OCI-LY7 (cell line): Measurements from ENCODE around the gene PLEKHG4B. TPM values are rescaled to one million over a fixed set of nuclear protein-coding genes. Genes with fewer than 3 reads are reported as not detected.

Experiments used
- BruUV-seq: library from RNA; stranded (reverse); fragments of 400-500 nt; replicated peaks from 2 replicates; lab custom pipeline; 2021; lab: Mats Ljungman, UMichigan
- CTCF ChIA-PET: fragments of 300-600 bp; sonication (Branson Sonifier 250); formaldehyde crosslinking; loops from one replicate; lab custom pipeline; 2022; ENCODE audit warnings: antibody characterized with exemption; ENCODE audit not compliant: unreplicated experiment; lab: Charles Lee
- POLR2A ChIA-PET: fragments of 300-600 bp; sonication (Branson Sonifier 250); formaldehyde crosslinking; loops from one replicate; lab custom pipeline; 2022; ENCODE audit warnings: antibody characterized with exemption; lab: Charles Lee
- DNase-seq: peaks from one replicate; pipeline ENCODE4 v3.0.0-alpha.2; 2015; ENCODE audit warnings: low spot score
- H2AFZ ChIP-seq: fragments of 200-600 bp; sonication (generic), shearing (Covaris generic); 2 replicates; pipeline ENCODE4 v1.6.1; 2014; ENCODE audit warnings: mild to moderate bottlenecking, antibody characterized with exemption, low read length, moderate library complexity
- H3K27ac ChIP-seq: fragments of 200-600 bp; sonication (generic); 2 replicates; pipeline ENCODE4 v1.5.1; 2014; ENCODE audit warnings: mixed run types, low read depth, mild to moderate bottlenecking, moderate library complexity, low read length, inconsistent platforms; ENCODE audit not compliant: poor library complexity, severe bottlenecking
- H3K36me3 ChIP-seq: fragments of 200-600 bp; sonication (generic); 2 replicates; pipeline ENCODE4 v1.6.1; 2014; ENCODE audit warnings: mild to moderate bottlenecking, antibody characterized with exemption, low read length, moderate library complexity, mixed read lengths; ENCODE audit not compliant: insufficient read depth
- H3K4me1 ChIP-seq: fragments of 200-600 bp; sonication (generic); 2 replicates; pipeline ENCODE4 v1.5.1; 2014; ENCODE audit warnings: mild to moderate bottlenecking, low read length; ENCODE audit not compliant: insufficient read depth, poor library complexity, severe bottlenecking
- H3K4me2 ChIP-seq: fragments of 200-600 bp; sonication (generic); 2 replicates; pipeline ENCODE4 v1.6.1; 2014; ENCODE audit warnings: mild to moderate bottlenecking, low read length
- H3K4me3 ChIP-seq: fragments of 200-600 bp; sonication (generic); 2 replicates; pipeline ENCODE4 v1.5.1; 2014; ENCODE audit warnings: mild to moderate bottlenecking, low read depth, low read length; ENCODE audit not compliant: poor library complexity, severe bottlenecking
- H3K79me2 ChIP-seq: fragments of 200-600 bp; sonication (generic); 2 replicates; pipeline ENCODE4 v1.6.1; 2016; ENCODE audit warnings: low read depth, mild to moderate bottlenecking, low read length, moderate library complexity, mixed read lengths; ENCODE audit not compliant: insufficient read depth
- H3K9me2 ChIP-seq: fragments of 200-600 bp; sonication (generic); 2 replicates; pipeline ENCODE4 v1.6.1; 2016; ENCODE audit warnings: mild to moderate bottlenecking, low read length, mixed read lengths; ENCODE audit not compliant: insufficient read depth
- H3K9me3 ChIP-seq: fragments of 200-600 bp; sonication (generic); 2 replicates; pipeline ENCODE4 v1.6.1; 2014; ENCODE audit warnings: mild to moderate bottlenecking, mixed run types, low read length, mixed read lengths
- H4K20me1 ChIP-seq: fragments of 200-600 bp; sonication (generic); 2 replicates; pipeline ENCODE4 v1.6.1; 2014; ENCODE audit warnings: mild to moderate bottlenecking, antibody characterized with exemption, low read length, moderate library complexity, mixed read lengths; ENCODE audit not compliant: insufficient read depth
- CTCF ChIP-seq: fragments of 200-600 bp; sonication (generic); conservative IDR thresholded peaks from 2 replicates; pipeline ENCODE4 v1.5.1; 2014; ENCODE audit warnings: mild to moderate bottlenecking, antibody characterized with exemption, low read length, moderate library complexity, mixed read lengths
- EZH2phosphoT487 ChIP-seq: fragments of 200-600 bp; sonication (generic); IDR thresholded peaks from 2 replicates; pipeline ENCODE4 v1.6.1; 2018; ENCODE audit warnings: low read depth, borderline replicate concordance, mild to moderate bottlenecking, mixed run types, antibody characterized with exemption, low read length, moderate library complexity, mixed read lengths
- intact Hi-C: fragments of 100-400 bp; cut with micrococcal nuclease; formaldehyde crosslinking; loops from one replicate; pipeline ENCODE4 v1.10.0; 2022; ENCODE audit not compliant: unreplicated experiment
- total RNA-seq, 2 experiments: library from RNA; depleted of rRNA in 1 of 2; stranded (reverse); fragments of >200 nt in 1 of 2; shearing (Covaris generic) in 1 of 2; gene quantifications; 2 replicates each; pipeline ENCODE4 v1.2.3, GENCODE V29; 2014 to 2022

PLEKHG4B gene
- total RNA-seq, 2 experiments from 2014 or later = 0.30 to 0.41 TPM

- Histone ChIP-seq H4K20me1 (no peaks in the 10 kb centered on the region), H3K9me3 (no peaks in the 10 kb centered on the region), H3K4me3 (no peak overlapping the region), H3K27ac (no peak overlapping the region), H2AFZ (no peak overlapping the region), H3K4me2 (no peak overlapping the region), H3K4me1 (no peaks in the 10 kb centered on the region), H3K36me3 (no peaks in the 10 kb centered on the region), H3K9me2 (no peaks in the 10 kb centered on the region), H3K79me2 (no peaks in the 10 kb centered on the region)
- no peak for DNase-seq
- no TSS peak for BruUV-seq
- intact Hi-C loops = no loop called here
- ChIA-PET CTCF (no interaction called here), POLR2A (no interaction called here)
- TF ChIP-seq EZH2phosphoT487 = no peak
- TF ChIP-seq CTCF = no peak
These were observed 19.2 kb downstream of the PLEKHG4B start for GRCh38 chr5:111171-111570.

- Histone ChIP-seq H3K9me2 (no peaks in the 10 kb centered on the region), H2AFZ (no peak overlapping the region), H3K4me1 (no peaks in the 10 kb centered on the region), H3K27ac (no peak overlapping the region), H3K4me2 (no peak overlapping the region), H3K4me3 (no peak overlapping the region), H4K20me1 (no peaks in the 10 kb centered on the region), H3K79me2 (no peaks in the 10 kb centered on the region), H3K36me3 (no peaks in the 10 kb centered on the region), H3K9me3 (peaks cover 8% of the 10 kb centered on the region; the same call in 1 of the 2 replicates)
- TF ChIP-seq CTCF = no peak
- no TSS peak for BruUV-seq
- CTCF ChIA-PET = no interaction called here
- POLR2A ChIA-PET = no interaction called here
- intact Hi-C loops = no loop called here
- no peak for DNase-seq
These were observed 27.6 kb downstream of the PLEKHG4B start for GRCh38 chr5:119486-120097.

DNA sequence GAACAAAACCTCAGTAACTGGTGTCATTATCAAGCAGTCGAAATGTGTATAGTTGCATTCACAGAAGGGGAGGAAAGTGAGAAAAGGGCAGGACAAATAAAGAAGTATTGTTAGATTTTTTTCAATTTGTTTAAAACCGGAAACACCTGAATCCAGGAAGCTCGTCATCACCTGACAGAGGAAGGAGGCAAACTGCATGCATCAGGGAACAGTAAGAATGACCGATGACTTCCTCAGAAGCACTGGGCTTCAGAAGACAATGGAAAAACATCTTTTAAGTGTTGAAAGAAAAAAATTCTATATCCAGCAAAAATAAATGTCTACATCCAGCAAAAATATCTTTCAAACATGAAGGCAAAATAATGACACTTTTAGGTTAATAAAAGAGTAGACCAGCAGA, 29.5 kb downstream of the PLEKHG4B start:
- H3K4me1 ChIP-seq = no peaks in the 10 kb centered on the region
- no peak overlapping the region for H3K27ac ChIP-seq
- ChIA-PET CTCF (no interaction called here), POLR2A (no interaction called here)
- BruUV-seq = no TSS peak
- no peak overlapping the region for H3K4me2 ChIP-seq
- H3K9me3 ChIP-seq = peaks cover 8% of the 10 kb centered on the region; the same call in 1 of the 2 replicates
- no peaks in the 10 kb centered on the region for H3K79me2 ChIP-seq
- intact Hi-C loops = no loop called here
- no peaks in the 10 kb centered on the region for H4K20me1 ChIP-seq
- no peak overlapping the region for H2AFZ ChIP-seq
- no peaks in the 10 kb centered on the region for H3K36me3 ChIP-seq
- no peaks in the 10 kb centered on the region for H3K9me2 ChIP-seq
- DNase-seq = peak; percentile 8
- H3K4me3 ChIP-seq = no peak overlapping the region
- TF ChIP-seq CTCF (no peak), EZH2phosphoT487 (no peak)
